Left lung (tissue), 10 donors: ENCODE results near the gene ZNF22. TPM values are rescaled to one million over a fixed set of nuclear protein-coding genes. Genes with fewer than 3 reads are reported as not detected.
"Not testable (repeated sequence)": the region's sequence is repeated elsewhere in the genome, so short reads cannot be mapped to it uniquely, and the experiment has no call there.

Experiments used
- ATAC-seq: fragments of 200-7000 bp; cut with Tn5 transposase; one replicate; pipeline ENCODE4 v1.9.1; 2020; ENCODE audit warnings: moderate library complexity
- DNase-seq, 4 donors: peaks; one replicate each; pipeline ENCODE4 v3.0.0-alpha.2; 2013 to 2020
- H3K27ac ChIP-seq, 2 donors: fragments of 200-600 bp; sonication (generic) in 1 of 2; one replicate each; pipeline versions ENCODE4 v1.5.0 to v1.8.0; 2020 to 2021
- H3K27me3 ChIP-seq, 2 donors: fragments of 200-600 bp; sonication (generic) in 1 of 2; one replicate each; pipeline versions ENCODE4 v1.5.0 to v1.8.0; 2020 to 2021
- H3K36me3 ChIP-seq, 2 donors: fragments of 200-600 bp; sonication (generic) in 1 of 2; one replicate each; pipeline versions ENCODE4 v1.5.0 to v1.8.0; 2020 to 2021
- H3K4me1 ChIP-seq, 2 donors: fragments of 200-600 bp; one replicate each; pipeline ENCODE4 v1.8.0; 2021
- H3K4me3 ChIP-seq, 2 donors: fragments of 200-600 bp; sonication (generic) in 1 of 2; one replicate each; pipeline versions ENCODE4 v1.5.0 to v1.8.0; 2020 to 2021; ENCODE audit warnings: mild to moderate bottlenecking in 1 of 2
- H3K9me3 ChIP-seq, 2 donors: fragments of 200-600 bp; sonication (generic) in 1 of 2; one replicate each; pipeline versions ENCODE4 v1.5.0 to v1.8.0; 2020 to 2021
- intact Hi-C, 2 donors: fragments of 100-400 bp; cut with DNase I; formaldehyde crosslinking; loops; one replicate each; pipeline versions ENCODE4 v1.11.2 to v1.14.2; 2022
- polyA plus RNA-seq, 6 donors: library from polyadenylated mRNA; unstranded; fragments of 120-200 nt; gene quantifications; one replicate each; pipeline ENCODE4 v1.2.1, GENCODE V29; 2013; ENCODE audit not compliant: insufficient read length in 6 of 6
- total RNA-seq, 2 donors: library from RNA; stranded (reverse); fragmentation: NEBNext Ultra II Directional; extraction: Animal tissue kit (Norgen Biotek cat#: 25700); gene quantifications; one replicate each; pipeline ENCODE4 v1.2.1, GENCODE V29; 2021
- TF ChIP-seq, protein P1 (sequence below), 2 donors: fragments of 200-600 bp; sonication (generic) in 1 of 2; IDR thresholded peaks; one replicate each; pipeline versions ENCODE4 v1.5.0 to v1.8.0; 2021; ENCODE audit warnings: antibody characterized with exemption in 2 of 2
- donor health status: DM: no; HTN: yes; CAD: no.
- donor health status: DM: no; HTN: no; CAD: no.

ZNF22 gene
- total and polyA plus RNA-seq, 8 donors, result 19.3 to 80.0 (median 75.0) TPM

DNA sequence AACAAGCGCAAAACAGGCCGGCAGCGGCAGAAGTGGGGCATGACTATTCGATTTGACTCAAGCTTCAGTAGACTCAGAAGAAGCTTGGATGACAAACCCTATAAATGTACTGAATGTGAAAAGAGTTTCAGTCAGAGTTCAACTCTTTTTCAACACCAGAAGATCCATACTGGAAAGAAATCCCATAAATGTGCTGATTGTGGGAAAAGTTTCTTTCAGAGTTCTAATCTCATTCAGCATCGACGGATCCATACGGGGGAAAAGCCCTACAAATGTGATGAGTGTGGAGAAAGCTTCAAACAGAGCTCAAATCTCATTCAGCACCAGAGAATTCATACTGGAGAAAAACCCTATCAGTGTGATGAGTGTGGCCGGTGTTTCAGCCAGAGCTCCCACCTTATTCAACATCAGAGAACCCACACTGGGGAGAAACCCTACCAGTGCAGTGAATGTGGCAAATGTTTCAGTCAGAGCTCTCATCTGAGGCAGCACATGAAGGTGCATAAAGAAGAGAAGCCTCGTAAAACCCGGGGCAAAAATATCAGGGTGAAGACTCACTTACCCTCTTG lies 2.8 kb downstream of the ZNF22 start:
- DNase-seq (no peak), ATAC-seq (no peak)
- Histone ChIP-seq H3K4me3 (no peak overlapping the region), H3K4me1 (peaks cover 11 to 52% of the 10 kb centered on the region in 2 donors), H3K27ac (no peak overlapping the region), H3K9me3 (no peaks in the 10 kb centered on the region), H3K27me3 (no peaks in the 10 kb centered on the region), H3K36me3 (peaks cover 0 to 13% of the 10 kb centered on the region in 2 donors)
- intact Hi-C loops, result no loop called here
- TF ChIP-seq, protein P1, sequence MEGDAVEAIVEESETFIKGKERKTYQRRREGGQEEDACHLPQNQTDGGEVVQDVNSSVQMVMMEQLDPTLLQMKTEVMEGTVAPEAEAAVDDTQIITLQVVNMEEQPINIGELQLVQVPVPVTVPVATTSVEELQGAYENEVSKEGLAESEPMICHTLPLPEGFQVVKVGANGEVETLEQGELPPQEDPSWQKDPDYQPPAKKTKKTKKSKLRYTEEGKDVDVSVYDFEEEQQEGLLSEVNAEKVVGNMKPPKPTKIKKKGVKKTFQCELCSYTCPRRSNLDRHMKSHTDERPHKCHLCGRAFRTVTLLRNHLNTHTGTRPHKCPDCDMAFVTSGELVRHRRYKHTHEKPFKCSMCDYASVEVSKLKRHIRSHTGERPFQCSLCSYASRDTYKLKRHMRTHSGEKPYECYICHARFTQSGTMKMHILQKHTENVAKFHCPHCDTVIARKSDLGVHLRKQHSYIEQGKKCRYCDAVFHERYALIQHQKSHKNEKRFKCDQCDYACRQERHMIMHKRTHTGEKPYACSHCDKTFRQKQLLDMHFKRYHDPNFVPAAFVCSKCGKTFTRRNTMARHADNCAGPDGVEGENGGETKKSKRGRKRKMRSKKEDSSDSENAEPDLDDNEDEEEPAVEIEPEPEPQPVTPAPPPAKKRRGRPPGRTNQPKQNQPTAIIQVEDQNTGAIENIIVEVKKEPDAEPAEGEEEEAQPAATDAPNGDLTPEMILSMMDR (IDR thresholded peaks at IDR 0.05), result no peak

DNA sequence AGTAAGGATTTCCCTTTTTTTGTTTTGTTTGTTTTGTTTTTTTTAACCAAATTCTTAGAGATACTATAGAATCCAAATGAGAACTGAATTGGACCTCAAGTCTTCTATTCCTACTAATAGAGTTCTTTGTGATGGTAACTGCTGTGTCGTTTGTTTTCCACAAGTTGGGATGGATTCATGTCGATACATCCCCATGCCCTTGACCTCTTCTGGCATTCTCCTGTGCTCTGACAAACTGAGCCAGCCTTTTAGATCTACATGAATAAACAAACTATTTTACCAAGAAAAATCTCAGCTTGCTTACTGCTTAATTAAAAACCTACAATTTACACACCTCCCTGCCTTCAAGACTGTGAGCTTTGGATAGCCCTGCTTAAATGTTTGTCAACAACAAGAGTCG lies 3.9 kb downstream of the ZNF22 start:
- intact Hi-C loops, result no loop called here
- no peaks in the 10 kb centered on the region for H3K9me3 ChIP-seq
- DNase-seq, result no peak
- TF ChIP-seq, protein P1 (IDR thresholded peaks at IDR 0.05), result no peak
- peaks cover 11 to 49% of the 10 kb centered on the region in 2 donors for H3K4me1 ChIP-seq
- peaks cover 0 to 13% of the 10 kb centered on the region in 2 donors for H3K36me3 ChIP-seq
- H3K27ac ChIP-seq, result no peak overlapping the region
- H3K4me3 ChIP-seq, result no peak overlapping the region
- ATAC-seq, result no peak
- H3K27me3 ChIP-seq, result no peaks in the 10 kb centered on the region

DNA sequence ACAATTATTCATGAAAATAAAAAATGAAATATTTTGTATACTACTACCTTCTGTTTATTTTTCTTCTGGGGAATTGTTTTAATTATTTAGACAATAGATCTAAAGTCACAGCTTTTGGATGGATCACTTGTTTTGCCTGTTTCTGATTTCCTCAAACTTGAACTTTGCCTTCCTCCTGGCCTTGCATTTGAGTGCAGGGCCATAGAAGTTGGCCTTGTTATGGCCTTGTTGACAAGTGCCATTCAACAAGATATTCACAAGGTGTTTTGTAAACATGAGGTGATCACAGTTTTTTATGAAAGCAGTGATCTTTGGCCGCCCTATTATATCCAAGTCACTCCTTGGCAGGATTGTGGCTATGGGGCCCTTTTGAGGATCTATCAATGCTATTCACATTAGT lies 4.6 kb downstream of the ZNF22 start:
- Histone ChIP-seq H3K27ac (no peak overlapping the region), H3K9me3 (no peaks in the 10 kb centered on the region), H3K36me3 (peaks cover 0 to 13% of the 10 kb centered on the region in 2 donors), H3K27me3 (no peaks in the 10 kb centered on the region), H3K4me3 (no peak overlapping the region), H3K4me1 (peaks cover 7 to 43% of the 10 kb centered on the region in 2 donors)
- intact Hi-C loops, result no loop called here
- ATAC-seq (no peak), DNase-seq (no peak)
- TF ChIP-seq, protein P1 (IDR thresholded peaks at IDR 0.05), result no peak

DNA sequence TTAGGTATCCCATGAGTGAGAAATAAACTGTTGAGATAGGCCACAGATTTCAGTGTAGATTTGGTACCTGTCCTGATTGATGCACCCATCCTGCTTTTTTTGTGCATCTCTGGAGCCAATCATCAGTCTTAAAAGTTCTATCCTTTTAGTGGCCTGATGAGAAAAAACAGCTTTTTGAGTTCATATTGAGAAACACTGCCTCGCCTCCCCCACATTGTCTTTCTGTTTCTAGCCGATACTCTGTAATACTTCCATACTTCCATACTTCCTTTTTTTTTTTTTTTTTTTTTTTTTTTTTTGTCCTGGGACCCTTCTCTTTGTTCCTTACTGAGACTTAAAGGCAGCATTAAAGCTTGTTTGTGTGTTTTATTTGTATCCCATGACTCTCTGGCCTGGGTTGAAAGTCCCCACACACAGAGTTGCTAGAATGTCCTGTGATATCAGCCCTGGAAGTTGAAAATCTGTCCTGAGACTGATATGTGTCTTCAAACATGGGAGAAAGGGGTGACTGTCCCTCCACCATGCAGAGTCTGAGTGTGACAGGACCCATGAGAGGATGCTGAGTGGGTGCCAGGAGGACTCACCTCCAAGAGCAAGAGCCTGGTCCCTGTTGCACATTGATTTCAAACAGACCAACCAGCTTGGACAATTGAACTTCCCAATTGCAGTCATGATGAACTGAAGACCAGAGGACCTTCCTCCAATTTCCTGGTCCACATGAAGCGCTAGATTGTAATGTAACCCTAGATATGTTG lies 5.7 kb downstream of the ZNF22 start:
- H3K9me3 ChIP-seq, result no peaks in the 10 kb centered on the region
- no peak overlapping the region for H3K4me3 ChIP-seq
- no peak for DNase-seq
- H3K27me3 ChIP-seq, result no peaks in the 10 kb centered on the region
- no peak overlapping the region for H3K27ac ChIP-seq
- TF ChIP-seq, protein P1 (IDR thresholded peaks at IDR 0.05), result no peak
- ATAC-seq, result no peak
- peaks cover 5 to 36% of the 10 kb centered on the region in 2 donors for H3K4me1 ChIP-seq
- intact Hi-C loops, result no loop called here
- H3K36me3 ChIP-seq, result peaks cover 0 to 13% of the 10 kb centered on the region in 2 donors

DNA sequence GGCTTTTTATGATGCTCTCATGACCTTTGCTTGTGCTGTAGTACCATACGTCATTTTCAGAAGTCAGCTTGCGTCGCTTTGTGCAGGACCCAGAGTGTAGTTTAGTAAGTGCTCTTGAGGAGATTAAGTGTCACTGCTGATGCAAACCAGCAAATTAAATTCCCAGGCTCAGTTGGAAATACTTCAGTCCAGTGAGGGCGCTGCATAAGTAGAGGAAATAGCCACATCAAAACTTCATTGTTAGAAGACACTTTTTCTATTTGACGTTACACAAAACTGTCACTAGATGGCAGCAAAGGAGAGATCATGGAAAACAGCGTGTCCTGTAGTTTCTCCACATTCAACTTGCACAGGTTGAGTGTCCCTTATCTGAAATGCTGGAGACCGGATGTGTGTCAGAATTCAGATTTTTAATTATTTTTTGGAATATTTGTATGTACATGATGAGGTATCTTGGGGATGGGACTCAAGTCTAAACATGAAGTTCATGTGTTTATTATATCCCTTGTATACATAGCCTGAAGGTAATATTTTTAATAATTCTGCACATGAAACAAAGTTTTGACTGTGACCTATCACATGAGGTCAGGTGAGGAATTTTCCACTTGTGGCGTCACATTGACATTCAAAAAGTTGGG lies 7.9 kb downstream of the ZNF22 start:
- ATAC-seq (peak; percentile 99), DNase-seq (peak in 2 of 4 donors; percentile 78 to 89)
- Histone ChIP-seq H3K9me3 (no peaks in the 10 kb centered on the region), H3K36me3 (peaks cover 0 to 9% of the 10 kb centered on the region in 2 donors), H3K27me3 (no peaks in the 10 kb centered on the region), H3K27ac (no peak overlapping the region), H3K4me3 (no peak overlapping the region), H3K4me1 (peaks cover 0 to 23% of the 10 kb centered on the region in 2 donors)
- intact Hi-C loops, result no loop called here
- TF ChIP-seq, protein P1 (IDR thresholded peaks at IDR 0.05), result peak; percentile 75 to 78

DNA sequence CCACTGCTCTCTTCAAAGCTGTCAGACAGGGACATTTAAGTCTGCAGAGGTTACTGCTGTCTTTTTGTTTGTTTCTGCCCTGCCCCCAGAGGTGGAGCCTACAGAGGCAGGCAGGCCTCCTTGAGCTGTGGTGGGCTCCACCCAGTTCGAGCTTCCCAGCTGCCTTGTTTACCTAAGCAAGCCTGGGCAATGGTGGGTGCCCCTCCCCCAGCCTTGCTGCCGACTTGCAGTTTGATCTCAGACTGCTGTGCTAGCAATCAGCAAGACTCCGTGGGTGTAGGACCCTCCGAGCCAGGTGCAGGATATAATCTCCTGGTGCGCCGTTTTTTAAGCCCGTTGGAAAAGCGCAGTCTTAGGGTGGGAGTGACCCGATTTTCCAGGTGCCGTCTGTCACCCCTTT lies 13.8 kb downstream of the ZNF22 start:
- H3K36me3 ChIP-seq, H3K4me1 ChIP-seq, H3K27me3 ChIP-seq, DNase-seq, H3K4me3 ChIP-seq, intact Hi-C loops, H3K9me3 ChIP-seq, H3K27ac ChIP-seq, ATAC-seq: not testable (repeated sequence)
